ENCODE data around the gene PAM.

PAM gene

GRCh38 chr5:102782217-102782872, 27.2 kb downstream of the PAM start:
- no peak for DNase-seq

- no peak for DNase-seq
Observed at GRCh38 chr5:102787134-102787533, 32.0 kb downstream of the PAM start.

GRCh38 chr5:102788788-102789187, 33.7 kb downstream of the PAM start:
- DNase-seq = no peak

DNA sequence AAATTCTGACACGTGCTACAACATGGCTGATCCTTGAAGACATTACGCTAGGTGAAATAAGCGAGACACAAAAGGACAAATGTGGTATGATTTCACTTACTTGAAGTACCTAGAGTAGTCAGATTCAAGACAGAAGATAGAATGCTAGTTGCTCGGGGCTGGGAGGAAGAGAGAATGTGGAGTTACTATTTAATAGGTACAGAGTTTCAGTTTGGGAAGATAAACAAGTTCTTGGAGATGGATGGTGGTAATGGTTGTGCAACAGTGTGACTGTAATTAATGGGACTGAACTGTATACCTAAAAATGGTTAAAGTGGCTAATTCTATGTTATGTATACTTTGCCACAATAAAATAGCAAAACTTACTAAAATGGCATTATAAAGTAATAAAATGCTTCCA, 34.4 kb downstream of the PAM start:
- no peak for DNase-seq

DNA sequence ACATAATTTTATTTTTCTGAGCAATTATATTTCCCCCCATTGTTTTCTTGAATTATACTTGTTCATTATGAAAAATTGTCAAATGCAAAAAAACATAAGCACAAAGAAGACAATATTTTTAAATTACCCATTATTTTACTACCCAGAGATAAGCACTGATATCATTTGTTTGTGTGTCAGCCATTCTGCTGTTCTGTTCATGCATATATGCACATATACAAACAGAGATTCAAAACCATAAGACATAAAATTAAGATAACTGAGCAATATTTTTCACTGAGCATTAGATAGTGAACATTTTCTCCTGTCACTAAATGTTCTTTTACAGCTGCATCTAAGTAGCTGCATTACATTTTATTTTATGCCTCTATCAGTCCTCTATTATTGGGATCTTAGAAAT, 35.6 kb downstream of the PAM start:
- no peak for DNase-seq

- DNase-seq = no peak
Observed at GRCh38 chr5:102792705-102793104, 37.6 kb downstream of the PAM start.

GRCh38 chr5:102794047-102794446, 38.9 kb downstream of the PAM start:
- DNase-seq = no peak

DNA sequence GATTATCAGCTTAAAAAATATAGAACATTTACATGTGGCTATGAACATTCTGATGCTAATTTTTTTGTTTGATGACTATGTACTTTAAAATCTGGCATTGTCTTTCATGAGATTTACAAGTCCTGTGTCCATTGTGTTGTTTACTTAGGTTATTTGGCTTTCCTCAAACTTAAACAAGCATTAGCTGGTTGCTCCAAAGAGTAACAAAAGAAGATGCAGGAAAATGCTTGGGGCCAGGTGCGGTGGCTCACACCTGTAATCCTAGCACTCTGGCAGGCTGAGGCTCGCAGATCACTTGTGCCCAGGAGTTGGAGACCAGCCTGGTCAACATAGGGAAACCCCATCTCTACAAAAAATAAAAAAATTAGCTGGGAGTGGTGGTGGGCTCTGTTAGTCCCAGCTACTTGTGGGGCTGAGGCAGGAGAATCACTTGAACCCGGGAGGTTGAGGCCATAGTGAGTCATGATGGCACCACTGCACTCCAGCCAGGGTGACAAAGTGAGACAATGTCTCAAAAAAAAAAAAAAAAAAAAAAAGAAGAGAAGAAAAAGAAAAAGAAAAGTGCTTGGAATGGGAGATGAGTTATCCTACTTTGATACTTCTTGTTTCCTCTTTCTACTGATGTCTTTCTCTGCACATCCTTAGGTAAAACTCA, 39.7 kb downstream of the PAM start:
- DNase-seq = no peak

GRCh38 chr5:102795526-102795925, 40.4 kb downstream of the PAM start:
- DNase-seq = no peak

- no peak for DNase-seq
Observed at GRCh38 chr5:102796009-102796408, 40.9 kb downstream of the PAM start.

DNA sequence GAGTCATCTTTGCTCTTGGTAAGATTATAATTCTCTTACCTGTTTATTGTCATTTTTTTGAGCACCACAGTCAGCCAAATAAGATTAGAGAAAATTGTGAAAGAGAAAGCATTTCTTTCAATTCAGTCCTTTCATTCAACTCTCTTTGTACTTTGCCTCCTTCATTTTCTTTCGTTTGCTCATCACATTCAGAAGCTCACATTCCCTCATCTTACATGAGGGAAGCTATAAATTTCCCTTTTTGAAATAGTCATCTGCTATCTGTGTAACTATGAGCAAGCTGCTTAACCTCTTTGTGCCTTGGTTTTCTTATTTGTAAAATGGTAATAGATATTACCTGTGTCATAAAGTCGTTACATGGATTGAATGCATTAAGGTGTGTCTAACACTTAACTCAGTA, 41.4 kb downstream of the PAM start:
- no peak for DNase-seq

DNA sequence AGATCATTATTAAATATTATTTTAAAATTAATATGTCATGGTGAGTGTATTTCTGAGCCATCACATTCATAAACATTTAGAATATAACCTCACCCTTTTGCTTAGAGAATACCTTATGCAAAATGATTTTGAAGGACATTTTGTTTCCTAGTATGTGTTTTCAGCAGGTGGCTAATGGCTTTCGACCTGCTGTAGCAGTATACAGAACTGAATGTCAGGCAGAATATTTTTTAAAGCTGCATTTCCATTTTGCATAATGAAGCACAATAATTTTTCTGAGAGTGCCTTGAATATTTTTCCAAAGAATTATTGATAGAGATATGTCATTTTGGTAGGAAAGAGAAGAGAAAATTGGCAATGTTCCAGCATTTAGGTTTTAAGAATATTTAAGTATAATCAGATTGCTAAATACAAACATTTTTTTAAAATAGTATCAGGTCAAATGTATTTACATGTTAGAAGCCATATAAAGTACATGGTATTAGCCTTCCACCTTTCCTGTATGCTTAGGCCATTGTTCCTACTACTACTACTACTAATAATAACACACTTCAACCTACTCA, 42.3 kb downstream of the PAM start:
- no peak for DNase-seq

DNA sequence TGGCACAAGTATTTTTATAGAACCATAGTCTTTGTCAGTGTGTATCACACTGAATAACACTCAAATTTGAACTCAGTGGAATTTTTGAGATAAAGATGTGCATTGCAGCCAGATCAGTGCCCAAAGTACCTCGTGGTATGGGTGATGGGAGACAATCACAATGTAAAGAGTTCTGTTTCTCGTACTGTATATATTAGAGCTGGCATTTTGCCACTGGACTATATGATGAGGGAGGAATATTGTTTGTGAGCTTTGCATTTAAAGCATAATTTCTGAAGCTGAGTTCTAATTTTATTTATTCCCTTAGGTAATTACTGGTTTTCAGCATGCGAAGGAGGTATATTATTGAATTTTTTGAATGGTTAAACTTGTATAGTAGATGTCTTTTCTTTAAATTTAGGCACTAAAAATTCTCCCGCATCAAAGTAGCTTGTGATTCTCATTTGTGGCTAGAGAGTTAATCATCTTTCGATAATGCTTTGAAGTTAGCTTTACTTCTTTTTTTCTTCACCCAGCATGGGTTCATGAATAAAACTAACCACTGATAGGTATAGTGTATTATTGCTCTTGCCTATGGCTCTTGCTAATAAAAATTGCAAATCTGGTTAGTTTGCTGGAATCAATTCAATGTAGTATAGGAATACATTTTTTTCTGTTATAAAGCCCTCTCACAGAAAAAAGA, 43.1 kb downstream of the PAM start:
- DNase-seq = no peak

DNA sequence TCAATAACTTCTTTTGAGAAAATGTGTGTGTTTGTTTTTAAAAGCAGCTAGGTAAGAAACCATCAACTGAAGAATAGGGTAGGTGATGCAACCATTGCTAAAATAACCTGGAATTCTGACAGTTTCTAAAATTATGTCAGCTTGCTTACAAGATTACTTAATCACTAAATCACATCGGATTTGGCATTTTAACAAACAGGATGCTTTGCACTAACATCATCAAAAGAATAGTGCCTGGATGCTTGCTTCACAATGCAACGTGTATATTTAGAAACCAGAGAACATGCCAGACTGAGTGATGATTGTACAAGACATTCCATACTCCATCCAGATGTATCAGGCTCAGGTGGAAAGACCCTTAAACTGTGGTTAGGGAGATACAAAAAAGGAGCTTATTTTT, 43.9 kb downstream of the PAM start:
- DNase-seq = peak; percentile 36

DNA sequence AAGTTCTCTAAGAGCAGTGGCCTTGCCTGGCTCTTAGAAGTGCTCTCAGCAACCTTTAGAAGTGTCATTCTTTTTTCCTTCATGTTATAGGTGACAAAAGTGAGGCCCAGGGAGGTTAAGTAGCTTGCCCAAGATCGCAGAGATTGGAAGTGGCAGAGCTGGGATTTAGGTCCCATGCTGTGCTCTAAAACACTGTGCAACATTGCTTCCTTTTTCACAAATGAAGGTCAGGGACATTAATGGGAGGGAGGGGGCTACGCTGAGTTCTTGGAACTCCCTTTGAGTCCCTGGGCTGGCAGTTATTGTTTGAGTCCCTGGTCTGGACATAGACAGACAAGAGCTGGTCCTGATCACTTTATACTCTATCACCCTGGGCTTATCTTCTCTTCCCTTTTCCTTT, 45.3 kb downstream of the PAM start:
- DNase-seq = no peak

- DNase-seq = no peak
Observed at GRCh38 chr5:102801371-102801770, 46.3 kb downstream of the PAM start.

GRCh38 chr5:102802708-102803458, 47.8 kb downstream of the PAM start:
- no peak for DNase-seq

DNA sequence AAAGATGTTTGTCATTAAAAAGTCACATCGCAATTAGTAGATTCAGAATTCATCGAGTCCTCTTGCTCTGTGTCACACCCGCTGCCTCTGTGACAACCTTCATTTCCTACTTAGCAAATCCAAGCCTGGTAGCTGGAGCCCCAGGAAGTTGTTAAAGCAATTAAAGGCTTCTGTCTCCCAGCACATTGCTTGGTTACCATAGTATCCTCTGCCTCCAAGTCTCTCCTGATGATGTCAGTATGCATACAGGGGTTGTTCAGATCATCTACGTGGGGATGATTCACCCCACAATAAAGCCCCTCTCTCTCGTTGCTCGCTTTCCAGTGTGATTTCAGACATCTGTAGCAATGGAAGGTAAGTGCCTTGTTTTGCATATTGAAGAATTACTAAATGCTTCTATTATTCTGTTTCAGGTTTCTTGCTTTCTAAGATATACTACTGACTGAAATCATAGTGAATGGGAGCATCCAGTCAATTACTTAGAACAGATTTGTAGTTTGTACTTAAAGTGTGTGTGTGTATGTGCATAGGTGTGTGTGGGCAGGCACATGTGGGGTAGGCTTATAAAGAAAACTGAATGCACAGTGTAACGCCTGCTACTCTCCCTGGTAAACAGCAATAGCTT, 52.9 kb downstream of the PAM start:
- DNase-seq = peak; percentile 81

GRCh38 chr5:102809033-102809432, 53.9 kb downstream of the PAM start:
- no peak for DNase-seq

GRCh38 chr5:102811972-102812371, 56.9 kb downstream of the PAM start:
- peak; percentile 79 for DNase-seq

DNA sequence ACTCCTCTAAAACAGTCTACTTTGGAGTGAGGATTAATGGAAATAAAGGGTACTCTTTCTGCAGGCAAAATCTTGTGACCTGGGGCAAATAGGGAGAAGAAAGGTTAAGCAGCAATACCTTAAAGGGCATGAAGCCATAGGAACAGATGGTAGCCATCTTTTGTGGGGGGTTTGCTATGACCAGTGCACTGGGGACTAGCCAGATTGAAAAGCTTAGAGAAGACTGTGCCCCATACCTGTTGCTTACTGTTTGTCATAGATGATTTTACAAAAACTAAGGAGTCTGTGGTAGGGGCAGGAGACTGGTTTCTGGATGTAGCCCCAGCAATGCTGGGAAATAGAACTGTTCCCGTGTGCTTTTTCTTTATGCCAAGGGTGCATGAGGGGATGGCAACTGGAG, 58.6 kb downstream of the PAM start:
- no peak for DNase-seq

DNA sequence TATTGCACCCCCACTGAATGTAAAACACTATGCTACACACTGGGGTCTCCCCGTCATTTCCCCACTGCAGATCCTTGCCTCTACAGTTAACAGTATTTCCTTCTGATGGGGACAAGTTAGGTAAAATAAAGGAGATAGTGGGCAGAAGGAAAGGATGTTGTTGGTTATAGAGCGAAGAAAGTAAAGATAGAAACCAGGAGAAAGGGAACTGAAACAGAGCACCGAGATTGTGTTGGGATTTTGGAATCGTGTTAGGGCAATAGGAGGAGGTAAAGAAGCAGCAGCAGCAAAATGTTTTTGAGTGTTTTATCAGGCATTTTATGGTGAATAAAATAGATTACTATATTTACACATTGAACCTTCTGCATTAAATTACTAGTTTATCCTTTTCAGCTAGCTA, 60.0 kb downstream of the PAM start:
- DNase-seq = no peak

All from fibroblast of skin of right quadriceps (primary cell).